Esophagus squamous epithelium (tissue), 4 donors: Measurements from ENCODE around the gene SEMA5B.

ENCODE experiments used
- POLR2A ChIP-seq, 4 donors: fragments of 450-650 bp; IDR thresholded peaks; one replicate each; pipeline ENCODE4 v1.6.1; 2017; ENCODE audit warnings: antibody characterized with exemption in 4 of 4, mild to moderate bottlenecking in 4 of 4, moderate library complexity in 3 of 4
- TF ChIP-seq, protein P1 (sequence below), 6 experiments: fragments of 450-650 bp in 4 of 6; fragments of 200-600 bp in 2 of 6; sonication (generic) in 2 of 6; IDR thresholded peaks; one replicate each; pipeline ENCODE4 v1.5.1; 2016 to 2019; ENCODE audit warnings: antibody characterized with exemption in 6 of 6, mild to moderate bottlenecking in 4 of 6, moderate library complexity in 4 of 6

- TF ChIP-seq, protein P1, sequence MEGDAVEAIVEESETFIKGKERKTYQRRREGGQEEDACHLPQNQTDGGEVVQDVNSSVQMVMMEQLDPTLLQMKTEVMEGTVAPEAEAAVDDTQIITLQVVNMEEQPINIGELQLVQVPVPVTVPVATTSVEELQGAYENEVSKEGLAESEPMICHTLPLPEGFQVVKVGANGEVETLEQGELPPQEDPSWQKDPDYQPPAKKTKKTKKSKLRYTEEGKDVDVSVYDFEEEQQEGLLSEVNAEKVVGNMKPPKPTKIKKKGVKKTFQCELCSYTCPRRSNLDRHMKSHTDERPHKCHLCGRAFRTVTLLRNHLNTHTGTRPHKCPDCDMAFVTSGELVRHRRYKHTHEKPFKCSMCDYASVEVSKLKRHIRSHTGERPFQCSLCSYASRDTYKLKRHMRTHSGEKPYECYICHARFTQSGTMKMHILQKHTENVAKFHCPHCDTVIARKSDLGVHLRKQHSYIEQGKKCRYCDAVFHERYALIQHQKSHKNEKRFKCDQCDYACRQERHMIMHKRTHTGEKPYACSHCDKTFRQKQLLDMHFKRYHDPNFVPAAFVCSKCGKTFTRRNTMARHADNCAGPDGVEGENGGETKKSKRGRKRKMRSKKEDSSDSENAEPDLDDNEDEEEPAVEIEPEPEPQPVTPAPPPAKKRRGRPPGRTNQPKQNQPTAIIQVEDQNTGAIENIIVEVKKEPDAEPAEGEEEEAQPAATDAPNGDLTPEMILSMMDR (IDR thresholded peaks at IDR 0.05): no peak
- no peak for TF ChIP-seq POLR2A (IDR thresholded peaks at IDR 0.05)
Observed at GRCh38 chr3:122929188-122930062, 98.1 kb downstream of the SEMA5B start.
